Panc1 (cell line): Measurements from ENCODE around the gene TRPV5. TPM values are rescaled to one million over a fixed set of nuclear protein-coding genes. Genes with fewer than 3 reads are reported as not detected.

Experiments
- ATAC-seq: fragments of 200-7000 bp; cut with Tn5 transposase; 2 replicates; pipeline ENCODE4 v1.9.1; 2020; ENCODE audit warnings: mild to moderate bottlenecking, moderate library complexity
- BruUV-seq: library from RNA; stranded (reverse); fragments of 400-500 nt; replicated peaks from 2 replicates; lab custom pipeline; 2021; lab: Mats Ljungman, UMichigan
- CTCF ChIA-PET: fragments of 300-600 bp; sonication (Branson Sonifier 250); formaldehyde crosslinking; loops from one replicate; lab custom pipeline; 2022; ENCODE audit warnings: antibody characterized with exemption; lab: Charles Lee
- POLR2A ChIA-PET: fragments of 300-600 bp; sonication (Branson Sonifier 250); formaldehyde crosslinking; loops from one replicate; lab custom pipeline; 2022; ENCODE audit warnings: antibody characterized with exemption; lab: Charles Lee
- DNase-seq: peaks from one replicate; pipeline ENCODE4 v3.0.0-alpha.2; 2010; ENCODE audit warnings: low read depth, low spot score
- H3K27ac ChIP-seq: 2 replicates; pipeline ENCODE4 v1.5.1; 2011; ENCODE audit warnings: mild to moderate bottlenecking, low read length, inconsistent platforms
- H3K27me3 ChIP-seq: fragments of 200-500 bp; sonication (Bioruptor generic); 2 replicates; pipeline ENCODE4 v1.6.0; 2014; ENCODE audit warnings: low read length, inconsistent platforms; ENCODE audit not compliant: control insufficient read depth, insufficient read depth
- H3K36me3 ChIP-seq: fragments of 200-500 bp; sonication (Bioruptor generic); 2 replicates; pipeline ENCODE4 v1.5.1; 2014; ENCODE audit warnings: inconsistent platforms, mild to moderate bottlenecking, low read length, moderate library complexity; ENCODE audit not compliant: control insufficient read depth, insufficient read depth
- H3K4me1 ChIP-seq: 2 replicates; pipeline ENCODE4 v1.5.1; 2011; ENCODE audit warnings: inconsistent platforms, mild to moderate bottlenecking, low read length, moderate library complexity; ENCODE audit not compliant: control insufficient read depth, insufficient read depth
- H3K4me3 ChIP-seq, 2 experiments: 2 replicates each; pipeline ENCODE4 v1.5.1; 2011 to 2012; ENCODE audit warnings: low read depth in 2 of 2, low read length in 2 of 2, mild to moderate bottlenecking in 2 of 2, inconsistent platforms in 1 of 2, moderate library complexity in 1 of 2
- H3K9me3 ChIP-seq: fragments of 200-500 bp; sonication (Bioruptor generic); 2 replicates; pipeline ENCODE4 v1.5.1; 2014; ENCODE audit warnings: low read depth, mild to moderate bottlenecking, inconsistent platforms, low read length, moderate library complexity; ENCODE audit not compliant: control insufficient read depth, insufficient read depth
- CTCF ChIP-seq: fragments of 450-650 bp; IDR thresholded peaks from 2 replicates; pipeline ENCODE4 v1.5.1; 2017; ENCODE audit warnings: mild to moderate bottlenecking
- POLR2AphosphoS5 ChIP-seq: IDR thresholded peaks from 2 replicates; pipeline ENCODE4 v1.6.1; 2012; ENCODE audit warnings: mild to moderate bottlenecking, low read depth, low read length, moderate library complexity
- REST ChIP-seq, 2 experiments: IDR thresholded peaks; 2 replicates each; pipeline ENCODE4 v1.6.1; 2011 to 2012; ENCODE audit warnings: low read depth in 2 of 2, control low read depth in 1 of 2, low read length in 1 of 2, mild to moderate bottlenecking in 1 of 2, moderate library complexity in 1 of 2; ENCODE audit not compliant: insufficient read depth in 1 of 2
- SIN3A ChIP-seq: IDR thresholded peaks from 2 replicates; pipeline ENCODE4 v1.6.1; 2012; ENCODE audit warnings: low read depth, mild to moderate bottlenecking, low read length, moderate library complexity, borderline replicate concordance; ENCODE audit not compliant: insufficient read depth
- TCF7L2 ChIP-seq: IDR thresholded peaks from 2 replicates; pipeline ENCODE4 v1.6.1; 2011; ENCODE audit warnings: mild to moderate bottlenecking, low read depth, low read length, inconsistent platforms
- in situ Hi-C: cut with HindIII; loops from 2 replicates; pipeline ENCODE4 v1.10.0; 2016; ENCODE audit warnings: low sequenced_read_pairs, low pct_unique_long_range_greater_than_20kb
- intact Hi-C: fragments of 100-400 bp; cut with micrococcal nuclease; formaldehyde crosslinking; loops from one replicate; pipeline ENCODE4 v1.10.0; 2022; ENCODE audit not compliant: unreplicated experiment
- total RNA-seq: library from RNA; stranded (reverse); gene quantifications from one replicate; pipeline ENCODE4 v1.2.1, GENCODE V29; 2021; ENCODE audit not compliant: unreplicated experiment

Gene TRPV5
- total RNA-seq, 1 experiment from 2014 or later, result not detected

GRCh38 chr7:142883571-142884285 lies 49.8 kb downstream of the TRPV5 start:
- Histone ChIP-seq H3K9me3 (no peaks in the 10 kb centered on the region), H3K4me1 (no peaks in the 10 kb centered on the region), H3K27ac (no peak overlapping the region), H3K4me3 (no peak overlapping the region), H3K27me3 (peaks cover 12% of the 10 kb centered on the region), H3K36me3 (no peaks in the 10 kb centered on the region)
- no TSS peak for BruUV-seq
- CTCF ChIA-PET, result no interaction called here
- TF ChIP-seq REST (IDR thresholded peaks at IDR 0.05; ENCODE audit: insufficient read depth in 1 of 2, low read depth in 2 of 2, low read length in 1 of 2) (no peak), SIN3A (no peak), CTCF (no peak), TCF7L2 (no peak), POLR2AphosphoS5 (no peak)
- no peak for DNase-seq
- POLR2A ChIA-PET, result no interaction called here
- intact Hi-C loops, result no loop called here
- ATAC-seq, result no peak
- in situ Hi-C loops, result no loop called here

GRCh38 chr7:142883145-142883544 lies 50.4 kb downstream of the TRPV5 start:
- intact Hi-C loops, result no loop called here
- no peaks in the 10 kb centered on the region for H3K36me3 ChIP-seq
- ChIA-PET POLR2A (no interaction called here), CTCF (no interaction called here)
- H3K27ac ChIP-seq, result no peak overlapping the region
- TF ChIP-seq SIN3A (no peak), POLR2AphosphoS5 (no peak), REST (IDR thresholded peaks at IDR 0.05; ENCODE audit: insufficient read depth in 1 of 2, low read depth in 2 of 2, low read length in 1 of 2) (no peak), CTCF (no peak), TCF7L2 (no peak)
- in situ Hi-C loops, result no loop called here
- H3K4me3 ChIP-seq, result no peak overlapping the region
- BruUV-seq, result no TSS peak
- DNase-seq (no peak), ATAC-seq (no peak)
- no peaks in the 10 kb centered on the region for H3K9me3 ChIP-seq
- H3K27me3 ChIP-seq, result peaks cover 13% of the 10 kb centered on the region
- no peaks in the 10 kb centered on the region for H3K4me1 ChIP-seq
